HCT116 (cell line): ENCODE data around the gene ISOC2. TPM values are rescaled to one million over a fixed set of nuclear protein-coding genes. Genes with fewer than 3 reads are reported as not detected.

ENCODE experiments used
- ATAC-seq: fragments of 200-7000 bp; cut with Tn5 transposase; 2 replicates; pipeline ENCODE4 v1.9.1; 2020; ENCODE audit warnings: mild to moderate bottlenecking, moderate library complexity
- BruUV-seq: library from RNA; stranded (reverse); fragments of 400-500 nt; replicated peaks from 2 replicates; lab custom pipeline; 2021; lab: Mats Ljungman, UMichigan
- CTCF ChIA-PET: fragments of 300-600 bp; sonication (Branson Sonifier 250); formaldehyde crosslinking; loops from one replicate; lab custom pipeline; 2021; ENCODE audit warnings: antibody characterized with exemption; lab: Charles Lee
- POLR2A ChIA-PET: fragments of 300-600, 350-600 bp; sonication (Branson Sonifier 250); formaldehyde crosslinking; loops from one replicate; lab custom pipeline; 2021; ENCODE audit warnings: antibody characterized with exemption; lab: Charles Lee
- RAD21 ChIA-PET, 2 experiments: fragments of 300-600 bp; sonication (Branson Sonifier 250); formaldehyde crosslinking; loops; one replicate each; lab custom pipeline; 2023; ENCODE audit warnings: low total read pairs in 2 of 2; ENCODE audit not compliant: uncharacterized antibody in 2 of 2, unreplicated experiment in 2 of 2, low non-redundant PET in 1 of 2; lab: Charles Lee
- DNase-seq: peaks from one replicate; pipeline ENCODE4 v3.0.0-alpha.2; 2010; ENCODE audit warnings: low read depth, low spot score
- H2AFZ ChIP-seq: fragments of 200-600 bp; shearing (Covaris generic), sonication (generic); 2 replicates; pipeline ENCODE4 v1.6.1; 2017; ENCODE audit warnings: low read depth, mixed run types, mixed read lengths, antibody characterized with exemption, low read length; ENCODE audit not compliant: poor library complexity, severe bottlenecking
- H3K27ac ChIP-seq: 2 replicates; pipeline ENCODE4 v1.5.1; 2012; ENCODE audit warnings: low read depth, low read length
- H3K27me3 ChIP-seq: fragments of 200-600 bp; sonication (generic); 2 replicates; pipeline ENCODE4 v1.6.1; 2016; ENCODE audit warnings: mixed run types, low read length, mixed read lengths; ENCODE audit not compliant: insufficient read depth
- H3K36me3 ChIP-seq, 2 experiments: fragments of 200-500 bp in 1 of 2; fragments of 200-600 bp in 1 of 2; sonication (Bioruptor generic) in 1 of 2; sonication (generic) in 1 of 2; 2 replicates each; pipeline versions ENCODE4 v1.5.1 to v1.6.1; 2014 to 2016; ENCODE audit warnings: low read length in 2 of 2, inconsistent platforms in 1 of 2, mixed read lengths in 1 of 2, mixed run types in 1 of 2; ENCODE audit not compliant: insufficient read depth in 2 of 2, control insufficient read depth in 1 of 2
- H3K4me1 ChIP-seq, 2 experiments: fragments of 200-600 bp in 1 of 2; sonication (generic) in 1 of 2; 2 replicates each; pipeline versions ENCODE4 v1.5.1 to v1.6.1; 2012 to 2017; ENCODE audit warnings: low read length in 2 of 2, inconsistent platforms in 1 of 2, mild to moderate bottlenecking in 1 of 2, mixed read lengths in 1 of 2, mixed run types in 1 of 2, moderate library complexity in 1 of 2; ENCODE audit not compliant: insufficient read depth in 2 of 2, control insufficient read depth in 1 of 2
- H3K4me2 ChIP-seq: fragments of 200-600 bp; sonication (generic); 2 replicates; pipeline ENCODE4 v1.6.1; 2017; ENCODE audit warnings: mixed run types, low read length, mixed read lengths
- H3K4me3 ChIP-seq, 2 experiments: fragments of 200-600 bp in 1 of 2; sonication (generic) in 1 of 2; replicated peaks in 1 of 2; 2 replicates each; pipeline ENCODE4 v1.5.1; 2011 to 2016; ENCODE audit warnings: low read length in 2 of 2, control low read depth in 1 of 2, low read depth in 1 of 2, mild to moderate bottlenecking in 1 of 2, mixed read lengths in 1 of 2, mixed run types in 1 of 2
- H3K79me2 ChIP-seq: fragments of 200-600 bp; sonication (generic); 2 replicates; pipeline ENCODE4 v1.6.1; 2017; ENCODE audit warnings: mild to moderate bottlenecking, mixed run types, low read length, moderate library complexity, mixed read lengths; ENCODE audit not compliant: insufficient read depth
- H3K9ac ChIP-seq: fragments of 200-600 bp; sonication (generic); 2 replicates; pipeline ENCODE4 v1.6.1; 2016; ENCODE audit warnings: low read length, mixed read lengths
- H3K9me2 ChIP-seq: fragments of 200-600 bp; sonication (generic), shearing (Covaris generic); 2 replicates; pipeline ENCODE4 v1.6.1; 2017; ENCODE audit warnings: mixed run types, mild to moderate bottlenecking, moderate library complexity; ENCODE audit not compliant: insufficient read depth
- H3K9me3 ChIP-seq, 2 experiments: fragments of 200-500 bp in 1 of 2; fragments of 200-600 bp in 1 of 2; sonication (Bioruptor generic) in 1 of 2; sonication (generic) in 1 of 2; 2 replicates each; pipeline ENCODE4 v1.6.1; 2014 to 2017; ENCODE audit warnings: low read length in 2 of 2, mixed read lengths in 2 of 2, inconsistent platforms in 1 of 2, low read depth in 1 of 2, mild to moderate bottlenecking in 1 of 2, mixed run types in 1 of 2, moderate library complexity in 1 of 2; ENCODE audit not compliant: control insufficient read depth in 1 of 2, insufficient read depth in 1 of 2
- H4K20me1 ChIP-seq: fragments of 200-600 bp; sonication (generic), shearing (Covaris generic); 2 replicates; pipeline ENCODE4 v1.6.1; 2017; ENCODE audit warnings: mixed run types, mild to moderate bottlenecking, moderate library complexity; ENCODE audit not compliant: insufficient read depth
- ELF1 ChIP-seq: IDR thresholded peaks from 2 replicates; pipeline ENCODE4 v1.6.1; 2012; ENCODE audit warnings: low read depth, borderline replicate concordance
- JUND ChIP-seq: IDR thresholded peaks from 2 replicates; pipeline ENCODE4 v1.6.1; 2012
- POLR2A ChIP-seq: IDR thresholded peaks from 2 replicates; pipeline ENCODE4 v1.7.0; 2011; ENCODE audit warnings: borderline replicate concordance; ENCODE audit not compliant: insufficient read depth, insufficient read length; ENCODE audit errors: extremely low read depth
- SRF ChIP-seq: IDR thresholded peaks from 2 replicates; pipeline ENCODE4 v1.6.1; 2012; ENCODE audit warnings: low read depth
- intact Hi-C: fragments of 100-400 bp; cut with micrococcal nuclease; formaldehyde crosslinking; loops from 2 replicates; pipeline ENCODE4 v1.10.0; 2022
- total RNA-seq: library from RNA; stranded (reverse); gene quantifications from one replicate; pipeline ENCODE4 v1.2.1, GENCODE V29; 2021; ENCODE audit not compliant: unreplicated experiment
- TF ChIP-seq, protein P1 (sequence below): IDR thresholded peaks from 2 replicates; pipeline ENCODE4 v1.6.1; 2012; ENCODE audit warnings: low read depth
- TF ChIP-seq, protein P2 (sequence below): IDR thresholded peaks from 2 replicates; pipeline ENCODE4 v1.6.1; 2012
- TF ChIP-seq, protein P3 (sequence below): IDR thresholded peaks from 2 replicates; pipeline ENCODE4 v1.6.1; 2011; ENCODE audit warnings: mild to moderate bottlenecking, low read length, moderate library complexity; ENCODE audit not compliant: insufficient replicate concordance; ENCODE audit errors: extremely low read depth

The ISOC2 gene
- total RNA-seq, 1 experiment from 2014 or later, result 56.8 TPM

DNA sequence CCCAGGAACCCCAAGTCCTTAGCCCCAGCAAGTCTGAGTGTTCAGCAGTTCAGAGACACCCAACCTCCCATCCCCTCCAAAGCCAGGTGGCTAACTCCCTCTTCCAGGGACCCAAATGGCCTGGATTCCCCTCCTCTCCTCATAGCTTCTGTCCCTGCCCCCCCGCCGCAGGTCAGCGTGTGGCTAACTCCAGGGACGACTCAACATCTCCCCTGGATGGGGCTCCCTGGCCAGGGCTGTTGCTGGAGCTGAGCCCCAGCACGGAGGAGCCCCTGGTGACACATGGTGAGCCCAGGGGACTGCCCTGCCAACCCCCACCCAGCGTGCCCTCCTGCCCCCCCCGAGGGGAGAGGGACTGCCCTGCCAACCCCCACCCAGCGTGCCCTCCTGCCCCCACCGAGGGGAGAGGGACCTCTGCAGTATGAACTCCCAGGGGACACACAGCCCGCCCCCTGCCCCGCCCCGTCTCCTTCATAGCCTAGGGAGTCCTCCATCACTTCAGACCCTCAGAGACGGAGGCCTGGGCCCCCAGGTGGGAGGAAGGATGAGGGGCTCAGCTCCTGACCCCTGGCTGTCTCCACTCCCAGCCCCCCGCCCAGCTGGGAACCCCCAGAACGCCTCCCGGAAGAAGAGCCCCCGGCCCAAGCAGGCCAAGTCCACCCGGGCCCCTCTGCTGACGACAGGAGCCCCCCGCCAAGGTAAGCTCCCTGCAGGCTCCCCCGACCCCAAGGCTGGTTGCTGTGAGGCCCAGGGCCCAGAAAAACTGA, 28.5 kb upstream of the ISOC2 start:
- H3K4me2 ChIP-seq, result no peak overlapping the region
- no peak for ATAC-seq
- no peaks in the 10 kb centered on the region for H3K9me3 ChIP-seq
- H3K36me3 ChIP-seq, result no peaks in the 10 kb centered on the region
- TF ChIP-seq, protein P1, sequence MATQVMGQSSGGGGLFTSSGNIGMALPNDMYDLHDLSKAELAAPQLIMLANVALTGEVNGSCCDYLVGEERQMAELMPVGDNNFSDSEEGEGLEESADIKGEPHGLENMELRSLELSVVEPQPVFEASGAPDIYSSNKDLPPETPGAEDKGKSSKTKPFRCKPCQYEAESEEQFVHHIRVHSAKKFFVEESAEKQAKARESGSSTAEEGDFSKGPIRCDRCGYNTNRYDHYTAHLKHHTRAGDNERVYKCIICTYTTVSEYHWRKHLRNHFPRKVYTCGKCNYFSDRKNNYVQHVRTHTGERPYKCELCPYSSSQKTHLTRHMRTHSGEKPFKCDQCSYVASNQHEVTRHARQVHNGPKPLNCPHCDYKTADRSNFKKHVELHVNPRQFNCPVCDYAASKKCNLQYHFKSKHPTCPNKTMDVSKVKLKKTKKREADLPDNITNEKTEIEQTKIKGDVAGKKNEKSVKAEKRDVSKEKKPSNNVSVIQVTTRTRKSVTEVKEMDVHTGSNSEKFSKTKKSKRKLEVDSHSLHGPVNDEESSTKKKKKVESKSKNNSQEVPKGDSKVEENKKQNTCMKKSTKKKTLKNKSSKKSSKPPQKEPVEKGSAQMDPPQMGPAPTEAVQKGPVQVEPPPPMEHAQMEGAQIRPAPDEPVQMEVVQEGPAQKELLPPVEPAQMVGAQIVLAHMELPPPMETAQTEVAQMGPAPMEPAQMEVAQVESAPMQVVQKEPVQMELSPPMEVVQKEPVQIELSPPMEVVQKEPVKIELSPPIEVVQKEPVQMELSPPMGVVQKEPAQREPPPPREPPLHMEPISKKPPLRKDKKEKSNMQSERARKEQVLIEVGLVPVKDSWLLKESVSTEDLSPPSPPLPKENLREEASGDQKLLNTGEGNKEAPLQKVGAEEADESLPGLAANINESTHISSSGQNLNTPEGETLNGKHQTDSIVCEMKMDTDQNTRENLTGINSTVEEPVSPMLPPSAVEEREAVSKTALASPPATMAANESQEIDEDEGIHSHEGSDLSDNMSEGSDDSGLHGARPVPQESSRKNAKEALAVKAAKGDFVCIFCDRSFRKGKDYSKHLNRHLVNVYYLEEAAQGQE, result no peak
- TF ChIP-seq SRF (no peak), ELF1 (no peak), JUND (no peak), POLR2A (no peak)
- TF ChIP-seq, protein P2, sequence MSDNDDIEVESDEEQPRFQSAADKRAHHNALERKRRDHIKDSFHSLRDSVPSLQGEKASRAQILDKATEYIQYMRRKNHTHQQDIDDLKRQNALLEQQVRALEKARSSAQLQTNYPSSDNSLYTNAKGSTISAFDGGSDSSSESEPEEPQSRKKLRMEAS, result no peak
- TF ChIP-seq, protein P3, sequence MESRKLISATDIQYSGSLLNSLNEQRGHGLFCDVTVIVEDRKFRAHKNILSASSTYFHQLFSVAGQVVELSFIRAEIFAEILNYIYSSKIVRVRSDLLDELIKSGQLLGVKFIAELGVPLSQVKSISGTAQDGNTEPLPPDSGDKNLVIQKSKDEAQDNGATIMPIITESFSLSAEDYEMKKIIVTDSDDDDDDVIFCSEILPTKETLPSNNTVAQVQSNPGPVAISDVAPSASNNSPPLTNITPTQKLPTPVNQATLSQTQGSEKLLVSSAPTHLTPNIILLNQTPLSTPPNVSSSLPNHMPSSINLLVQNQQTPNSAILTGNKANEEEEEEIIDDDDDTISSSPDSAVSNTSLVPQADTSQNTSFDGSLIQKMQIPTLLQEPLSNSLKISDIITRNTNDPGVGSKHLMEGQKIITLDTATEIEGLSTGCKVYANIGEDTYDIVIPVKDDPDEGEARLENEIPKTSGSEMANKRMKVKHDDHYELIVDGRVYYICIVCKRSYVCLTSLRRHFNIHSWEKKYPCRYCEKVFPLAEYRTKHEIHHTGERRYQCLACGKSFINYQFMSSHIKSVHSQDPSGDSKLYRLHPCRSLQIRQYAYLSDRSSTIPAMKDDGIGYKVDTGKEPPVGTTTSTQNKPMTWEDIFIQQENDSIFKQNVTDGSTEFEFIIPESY, result no peak
- TF ChIP-seq, all 23 proteins: peak for 0
- Histone ChIP-seq H3K9me2 (no peaks in the 10 kb centered on the region), H4K20me1 (no peaks in the 10 kb centered on the region), H3K4me3 (no peak overlapping the region), H3K9ac (no peak overlapping the region), H3K79me2 (peaks cover 7% of the 10 kb centered on the region; the same call in 1 of the 2 replicates), H3K27ac (no peak overlapping the region), H2AFZ (no peak overlapping the region), H3K27me3 (no peaks in the 10 kb centered on the region), H3K4me1 (peaks cover 5 to 26% of the 10 kb centered on the region in 2 experiments; a peak in 3 of 4 replicates)
- POLR2A ChIA-PET, result no interaction called here
- BruUV-seq, result no TSS peak
- no peak for DNase-seq
- CTCF ChIA-PET, result no interaction called here
- RAD21 ChIA-PET, result no interaction called here
- intact Hi-C loops, result no loop called here
